HepG2 (cell line): Measurements from ENCODE around the gene CAPN10. TPM values are rescaled to one million over a fixed set of nuclear protein-coding genes. Genes with fewer than 3 reads are reported as not detected.

Source experiments
- ARNT ChIP-seq: fragments of 450-650 bp; IDR thresholded peaks from 2 replicates; pipeline ENCODE4 v1.6.1; 2017
- ATAD3A ChIP-seq: sonication (generic); formaldehyde crosslinking; IDR thresholded peaks from 2 replicates; pipeline ENCODE4 v1.4.0; 2020; ENCODE audit warnings: missing genetic modification reagents
- CC2D1A ChIP-seq: sonication (generic); formaldehyde crosslinking; IDR thresholded peaks from 2 replicates; pipeline ENCODE4 v1.8.1; 2023; ENCODE audit warnings: mild to moderate bottlenecking, missing genetic modification reagents
- HDAC1 ChIP-seq: sonication (generic); formaldehyde crosslinking; IDR thresholded peaks from 2 replicates; pipeline ENCODE4 v1.5.1; 2020; ENCODE audit warnings: mild to moderate bottlenecking, missing genetic modification reagents
- HMG20A ChIP-seq: IDR thresholded peaks from 2 replicates; pipeline ENCODE4 v1.6.1; 2016; ENCODE audit warnings: borderline replicate concordance
- HMGXB4 ChIP-seq, 2 experiments: sonication (generic) in 1 of 2; formaldehyde crosslinking in 1 of 2; IDR thresholded peaks; 2 replicates each; pipeline versions ENCODE4 v1.4.0 to v1.6.1; 2018 to 2020; ENCODE audit warnings: missing genetic modification reagents in 2 of 2, borderline replicate concordance in 1 of 2, low read depth in 1 of 2, mild to moderate bottlenecking in 1 of 2, missing biosample characterization in 1 of 2
- HNRNPLL ChIP-seq: fragments of 200-400 bp; formaldehyde crosslinking; IDR thresholded peaks from 2 replicates; pipeline ENCODE4 v1.6.1; 2017; ENCODE audit warnings: mild to moderate bottlenecking, low read depth, low read length; ENCODE audit not compliant: poor library complexity, severe bottlenecking
- IRF2 ChIP-seq: IDR thresholded peaks from 2 replicates; pipeline ENCODE4 v1.6.1; 2018; ENCODE audit warnings: missing genetic modification reagents, missing compliant biosample characterization
- KLF6 ChIP-seq: IDR thresholded peaks from 2 replicates; pipeline ENCODE4 v1.8.0; 2016; ENCODE audit warnings: missing biosample characterization, missing genetic modification reagents
- MAZ ChIP-seq, 2 experiments: sonication (generic) in 1 of 2; formaldehyde crosslinking in 1 of 2; IDR thresholded peaks; 2 replicates each; pipeline versions ENCODE4 v1.5.0 to v1.6.1; 2012 to 2020; ENCODE audit warnings: low read depth in 2 of 2, mild to moderate bottlenecking in 2 of 2, borderline replicate concordance in 1 of 2, improper control_type of control experiment in 1 of 2, low read length in 1 of 2, missing genetic modification reagents in 1 of 2, moderate library complexity in 1 of 2
- POLR2A ChIP-seq, 2 experiments: IDR thresholded peaks; 2 replicates each; pipeline ENCODE4 v1.6.1; 2011; ENCODE audit warnings: low read depth in 2 of 2, low read length in 2 of 2, mild to moderate bottlenecking in 1 of 2, moderate library complexity in 1 of 2; ENCODE audit not compliant: insufficient read depth in 1 of 2
- RNF219 ChIP-seq: sonication (generic); formaldehyde crosslinking; IDR thresholded peaks from 2 replicates; pipeline ENCODE4 v1.5.0; 2020; ENCODE audit warnings: mild to moderate bottlenecking, missing genetic modification reagents
- TEAD3 ChIP-seq: optimal IDR thresholded peaks from 2 replicates; pipeline ENCODE3; 2016; ENCODE audit warnings: borderline replicate concordance
- ZBTB14 ChIP-seq: sonication (generic); formaldehyde crosslinking; IDR thresholded peaks from 2 replicates; pipeline ENCODE4 v1.4.0; 2020; ENCODE audit warnings: missing genetic modification reagents
- ZBTB37 ChIP-seq: sonication (generic); formaldehyde crosslinking; IDR thresholded peaks from 2 replicates; pipeline ENCODE4 v1.4.0; 2020; ENCODE audit warnings: mild to moderate bottlenecking, missing genetic modification reagents
- ZBTB42 ChIP-seq: sonication (generic); formaldehyde crosslinking; IDR thresholded peaks from 2 replicates; pipeline ENCODE4 v1.5.0; 2020; ENCODE audit warnings: mild to moderate bottlenecking, missing genetic modification reagents
- ZNF232 ChIP-seq: sonication (generic); formaldehyde crosslinking; IDR thresholded peaks from 2 replicates; pipeline ENCODE4 v1.4.0; 2020; ENCODE audit warnings: missing genetic modification reagents, borderline replicate concordance
- ZNF260 ChIP-seq: sonication (generic); formaldehyde crosslinking; IDR thresholded peaks from 2 replicates; pipeline ENCODE4 v1.4.0; 2020; ENCODE audit warnings: missing genetic modification reagents, low read depth, mild to moderate bottlenecking, borderline replicate concordance
- ZNF263 ChIP-seq: sonication (generic); formaldehyde crosslinking; IDR thresholded peaks from 2 replicates; pipeline ENCODE4 v1.4.0; 2020; ENCODE audit warnings: missing genetic modification reagents
- ZNF563 ChIP-seq: sonication (generic); formaldehyde crosslinking; IDR thresholded peaks from 2 replicates; pipeline ENCODE4 v1.8.0; 2022; ENCODE audit warnings: mild to moderate bottlenecking, moderate library complexity, missing genetic modification reagents
- ZNF614 ChIP-seq: IDR thresholded peaks from 2 replicates; pipeline ENCODE4 v1.6.1; 2018; ENCODE audit warnings: missing biosample characterization, missing genetic modification reagents, inconsistent platforms, borderline replicate concordance
- ZNF75D ChIP-seq: sonication (generic); formaldehyde crosslinking; IDR thresholded peaks from 2 replicates; pipeline ENCODE4 v1.8.1; 2023; ENCODE audit warnings: missing genetic modification reagents, mild to moderate bottlenecking, borderline replicate concordance
- polyA plus RNA-seq, 8 experiments: library from polyadenylated mRNA; depleted of rRNA in 3 of 8; stranded (reverse) in 7 of 8; unstranded in 1 of 8; fragments of >200 nt; fragmentation: Illumina TruSeq in 4 of 8; extraction: Trizol in 4 of 8; gene quantifications; 2 replicates each; pipeline versions ENCODE4 v1.2.1 to v1.2.3, GENCODE V29; 2011 to 2016; ENCODE audit warnings: low read depth in 4 of 8, missing spikeins in 1 of 8, mixed read lengths in 1 of 8; ENCODE audit not compliant: insufficient read depth in 1 of 8
- total RNA-seq, 5 experiments: library from RNA; depleted of rRNA; stranded (reverse); fragments of >200 nt; fragmentation: Illumina TruSeq; extraction: Trizol; gene quantifications; 2 replicates each; pipeline ENCODE4 v1.2.3, GENCODE V29; 2016; ENCODE audit warnings: low read depth in 1 of 5

CAPN10 gene
- total and polyA plus RNA-seq, 2 of the 13 experiments (the other 11 are each of a cell fraction or from before 2014, with no cell fraction given), result 27.6 to 32.4 TPM

GRCh38 chr2:240567137-240567871, 19.2 kb upstream of the CAPN10 start (continued):
- TF ChIP-seq CC2D1A (CRISPR knock-in tag), result no peak
- no peak for TF ChIP-seq ZBTB37 (CRISPR knock-in tag)
- TF ChIP-seq ZNF260 (CRISPR knock-in tag), result 0 out of 2 replicates have a peak, but pooled peaks have one; percentile 61
- TF ChIP-seq HMGXB4 (CRISPR knock-in tag; IDR thresholded peaks at IDR 0.05; ENCODE audit: borderline replicate concordance in 1 of 2, low read depth in 1 of 2), result 0 out of 4 replicates have a peak, but pooled peaks have one; percentile 3 to 10
- no peak for TF ChIP-seq ZNF614 (CRISPR knock-in tag)
- TF ChIP-seq RNF219 (CRISPR knock-in tag), result no peak
- TF ChIP-seq ZNF75D (CRISPR knock-in tag), result no peak
- peak; percentile 38; the same call in 1 of the 2 replicates for TF ChIP-seq ZBTB14 (CRISPR knock-in tag)
- 0 out of 2 replicates have a peak, but pooled peaks have one; percentile 21 for TF ChIP-seq ZBTB42 (CRISPR knock-in tag)
- 0 out of 2 replicates have a peak, but pooled peaks have one; percentile 8 for TF ChIP-seq ZNF232 (CRISPR knock-in tag)
- no peak for TF ChIP-seq IRF2 (CRISPR knock-in tag)
- TF ChIP-seq ZNF563 (CRISPR knock-in tag), result 0 out of 2 replicates have a peak, but pooled peaks have one; percentile 17
- 0 out of 2 replicates have a peak, but pooled peaks have one; percentile 3 for TF ChIP-seq KLF6
- TF ChIP-seq POLR2A (IDR thresholded peaks at IDR 0.05; ENCODE audit: insufficient read depth in 1 of 2, low read depth in 2 of 2, low read length in 2 of 2), result peak in 1 of 2 experiments; percentile 41; a peak in 2 of 4 replicates
- TF ChIP-seq ARNT, result no peak
- TF ChIP-seq MAZ (IDR thresholded peaks at IDR 0.05; ENCODE audit: borderline replicate concordance, low read depth, low read length), result no peak
- TF ChIP-seq MAZ (CRISPR knock-in tag; IDR thresholded peaks at IDR 0.05; ENCODE audit: low read depth), result peak; percentile 1
- no peak for TF ChIP-seq TEAD3 (CRISPR knock-in tag)
- TF ChIP-seq HMG20A (CRISPR knock-in tag), result peak; percentile 2; the same call in 1 of the 2 replicates
- TF ChIP-seq HDAC1, result 0 out of 2 replicates have a peak, but pooled peaks have one; percentile 16
- TF ChIP-seq ZNF263 (CRISPR knock-in tag), result 0 out of 2 replicates have a peak, but pooled peaks have one; percentile 8
- TF ChIP-seq ATAD3A (CRISPR knock-in tag), result 0 out of 2 replicates have a peak, but pooled peaks have one; percentile 12
- TF ChIP-seq HNRNPLL, result no peak
